H1 (cell line): Measurements from ENCODE around the gene ERLIN1. TPM values are rescaled to one million over a fixed set of nuclear protein-coding genes. Genes with fewer than 3 reads are reported as not detected.

Experiments
- CTCF ChIA-PET: fragments of 300-600 bp; sonication (Branson Sonifier 250); formaldehyde crosslinking; loops from one replicate; lab custom pipeline; 2021; ENCODE audit not compliant: partially characterized antibody; lab: Charles Lee
- POLR2A ChIA-PET: fragments of 300-600 bp; sonication (Branson Sonifier 250); formaldehyde crosslinking; loops from one replicate; lab custom pipeline; 2021; ENCODE audit warnings: inconsistent platforms; ENCODE audit not compliant: partially characterized antibody; lab: Charles Lee
- DNase-seq, 2 experiments: peaks; one replicate each; pipeline versions ENCODE4 v3.0.0 to v3.0.0-alpha.2; 2010 to 2022; ENCODE audit warnings: low spot score in 2 of 2, low read depth in 1 of 2, mixed read lengths in 1 of 2
- FAIRE-seq: peaks from 2 replicates; lab custom pipeline; 2011; peaks lifted over from hg19 to GRCh38; lab: Jason Lieb, UNC
- H2AFZ ChIP-seq: 2 replicates; pipeline ENCODE4 v1.8.1; 2012; ENCODE audit warnings: low read length, inconsistent platforms
- H2AK5ac ChIP-seq: 2 replicates; pipeline ENCODE4 v1.6.1; 2013; ENCODE audit warnings: low read depth, low read length
- H2BK120ac ChIP-seq: replicated peaks from 2 replicates; pipeline ENCODE3; 2013; ENCODE audit warnings: low read depth, low read length, inconsistent platforms
- H2BK12ac ChIP-seq: 2 replicates; pipeline ENCODE4 v1.6.1; 2013; ENCODE audit warnings: low read depth, low read length
- H2BK15ac ChIP-seq: 2 replicates; pipeline ENCODE4 v1.6.1; 2013; ENCODE audit warnings: low read length
- H2BK20ac ChIP-seq: 2 replicates; pipeline ENCODE4 v1.6.1; 2013; ENCODE audit warnings: low read length
- H2BK5ac ChIP-seq: 2 replicates; pipeline ENCODE4 v1.6.1; 2013; ENCODE audit warnings: low read depth, low read length
- H3K14ac ChIP-seq: 2 replicates; pipeline ENCODE4 v1.6.1; 2013; ENCODE audit warnings: inconsistent platforms; ENCODE audit not compliant: insufficient read length
- H3K18ac ChIP-seq: 2 replicates; pipeline ENCODE4 v1.6.1; 2013; ENCODE audit warnings: low read length; ENCODE audit errors: extremely low read depth
- H3K23ac ChIP-seq: 2 replicates; pipeline ENCODE4 v1.6.1; 2013; ENCODE audit warnings: inconsistent platforms; ENCODE audit not compliant: insufficient read length
- H3K23me2 ChIP-seq: 2 replicates; pipeline ENCODE4 v1.6.1; 2013; ENCODE audit warnings: low read depth, low read length
- H3K27ac ChIP-seq: 2 replicates; pipeline ENCODE4 v1.6.1; 2011; ENCODE audit warnings: low read depth, low read length, inconsistent platforms
- H3K27me3 ChIP-seq, 4 experiments: replicated peaks in 1 of 4; 1 replicate in 1 of 4; 2 replicates in 3 of 4; pipeline versions ENCODE4 v1.6.1 to v1.8.1; 2011 to 2013; ENCODE audit warnings: low read length in 3 of 4, mild to moderate bottlenecking in 3 of 4, inconsistent platforms in 2 of 4, mixed read lengths in 2 of 4, moderate library complexity in 1 of 4; ENCODE audit not compliant: control insufficient read depth in 3 of 4, insufficient read depth in 3 of 4; ENCODE audit errors: extremely low read depth in 1 of 4
- H3K36me3 ChIP-seq, 4 experiments: 2 replicates each; pipeline versions ENCODE4 v1.6.1 to v1.8.1; 2011 to 2013; ENCODE audit warnings: mild to moderate bottlenecking in 4 of 4, low read length in 3 of 4, moderate library complexity in 2 of 4, control low read depth in 1 of 4, inconsistent platforms in 1 of 4; ENCODE audit not compliant: insufficient read depth in 4 of 4, control insufficient read depth in 2 of 4
- H3K4ac ChIP-seq: replicated peaks from 2 replicates; pipeline ENCODE3; 2013; ENCODE audit warnings: low read length, low read depth, mixed read lengths, inconsistent platforms; ENCODE audit not compliant: insufficient read length
- H3K4me1 ChIP-seq, 4 experiments: replicated peaks in 1 of 4; 1 replicate in 1 of 4; 2 replicates in 3 of 4; pipeline versions ENCODE4 v1.6.1 to v1.8.1; 2011 to 2013; ENCODE audit warnings: low read length in 3 of 4, inconsistent platforms in 2 of 4, mixed read lengths in 1 of 4; ENCODE audit not compliant: insufficient read depth in 4 of 4, control insufficient read depth in 3 of 4
- H3K4me2 ChIP-seq, 2 experiments: 2 replicates each; pipeline versions ENCODE4 v1.6.1 to v1.8.1; 2011 to 2013; ENCODE audit warnings: low read depth in 2 of 2, low read length in 2 of 2, control low read depth in 1 of 2, inconsistent platforms in 1 of 2, mild to moderate bottlenecking in 1 of 2; ENCODE audit not compliant: insufficient read depth in 1 of 2
- H3K4me3 ChIP-seq, 4 experiments: fragments of 200-600, 300-600 bp in 1 of 4; sonication (generic), shearing (Covaris generic), sonication (Bioruptor Twin) in 1 of 4; 2 replicates each; pipeline versions ENCODE4 v1.5.1 to v1.8.1; 2011 to 2016; ENCODE audit warnings: low read length in 4 of 4, low read depth in 3 of 4, control low read depth in 2 of 4, inconsistent platforms in 2 of 4, mild to moderate bottlenecking in 2 of 4, mixed read lengths in 1 of 4, moderate library complexity in 1 of 4; ENCODE audit not compliant: insufficient read depth in 2 of 4; ENCODE audit errors: extremely low read depth in 1 of 4
- H3K56ac ChIP-seq: replicated peaks from 2 replicates; pipeline ENCODE3; 2013; ENCODE audit warnings: low read depth, mild to moderate bottlenecking, mixed read lengths, low read length, inconsistent platforms; ENCODE audit not compliant: insufficient read length
- H3K79me1 ChIP-seq: 2 replicates; pipeline ENCODE4 v1.6.1; 2013; ENCODE audit warnings: low read depth, low read length, control low read depth
- H3K79me2 ChIP-seq, 2 experiments: 2 replicates each; pipeline versions ENCODE4 v1.6.1 to v1.8.1; 2012 to 2013; ENCODE audit warnings: low read length in 2 of 2, mild to moderate bottlenecking in 2 of 2, inconsistent platforms in 1 of 2; ENCODE audit not compliant: insufficient read depth in 2 of 2, control insufficient read depth in 1 of 2
- H3K9ac ChIP-seq, 4 experiments: replicated peaks in 1 of 4; 1 replicate in 1 of 4; 2 replicates in 3 of 4; pipeline versions ENCODE4 v1.6.1 to v1.8.1; 2011 to 2013; ENCODE audit warnings: low read depth in 3 of 4, low read length in 3 of 4, control low read depth in 2 of 4, mild to moderate bottlenecking in 2 of 4, moderate library complexity in 2 of 4, inconsistent platforms in 1 of 4; ENCODE audit errors: extremely low read depth in 1 of 4
- H3K9me3 ChIP-seq, 2 experiments: 2 replicates each; pipeline versions ENCODE4 v1.6.1 to v1.8.1; 2012 to 2013; ENCODE audit warnings: mild to moderate bottlenecking in 2 of 2, moderate library complexity in 2 of 2, control low read depth in 1 of 2, inconsistent platforms in 1 of 2, low read depth in 1 of 2, low read length in 1 of 2, mixed read lengths in 1 of 2; ENCODE audit not compliant: insufficient read depth in 2 of 2
- H4K20me1 ChIP-seq, 2 experiments: replicated peaks in 1 of 2; 2 replicates each; pipeline versions ENCODE3 to v1.8.1; 2011 to 2013; ENCODE audit warnings: inconsistent platforms in 2 of 2, low read length in 2 of 2, mild to moderate bottlenecking in 1 of 2; ENCODE audit not compliant: insufficient read depth in 2 of 2, control insufficient read depth in 1 of 2
- H4K5ac ChIP-seq: 2 replicates; pipeline ENCODE4 v1.6.1; 2013; ENCODE audit warnings: low read length, low read depth, mixed read lengths, inconsistent platforms; ENCODE audit not compliant: insufficient read length
- H4K8ac ChIP-seq: 2 replicates; pipeline ENCODE4 v1.8.0; 2013; ENCODE audit warnings: mild to moderate bottlenecking, moderate library complexity, low read length, inconsistent platforms; ENCODE audit not compliant: insufficient read depth; ENCODE audit errors: extremely low read depth
- H4K91ac ChIP-seq: replicated peaks from 2 replicates; pipeline ENCODE3; 2013; ENCODE audit warnings: low read length, mixed read lengths, inconsistent platforms; ENCODE audit not compliant: insufficient read length
- ASH2L ChIP-seq: fragments of 200-600, 300-600 bp; sonication (generic); IDR thresholded peaks from one replicate; pipeline ENCODE4 v1.7.1; 2017; ENCODE audit warnings: low read length
- CTBP2 ChIP-seq: IDR thresholded peaks from 2 replicates; pipeline ENCODE4 v1.7.0; 2011; ENCODE audit warnings: borderline replicate concordance, mild to moderate bottlenecking, moderate library complexity, mixed read lengths, low read length; ENCODE audit not compliant: insufficient read depth, insufficient read length
- EGR1 ChIP-seq: IDR thresholded peaks from 2 replicates; pipeline ENCODE4 v1.6.1; 2011; ENCODE audit warnings: low read depth, low read length, borderline replicate concordance
- KDM5A ChIP-seq: fragments of 200-600 bp; IDR thresholded peaks from 2 replicates; pipeline ENCODE4 v1.7.1; 2012; ENCODE audit warnings: mild to moderate bottlenecking, low read length, inconsistent platforms, mixed read lengths
- POLR2A ChIP-seq, 2 experiments: IDR thresholded peaks; 1 replicate in 1 of 2; 2 replicates in 1 of 2; pipeline ENCODE4 v1.6.1; 2011; ENCODE audit warnings: low read depth in 2 of 2, low read length in 2 of 2, mild to moderate bottlenecking in 2 of 2; ENCODE audit errors: control extremely low read depth in 1 of 2
- POU5F1 ChIP-seq: IDR thresholded peaks from 2 replicates; pipeline ENCODE4 v1.6.1; 2011; ENCODE audit warnings: low read depth, mild to moderate bottlenecking, low read length, moderate library complexity
- RBBP5 ChIP-seq: IDR thresholded peaks from 2 replicates; pipeline ENCODE4 v1.7.1; 2012; ENCODE audit warnings: low read depth, mild to moderate bottlenecking, inconsistent platforms, low read length, moderate library complexity, borderline replicate concordance
- SIN3A ChIP-seq, 2 experiments: IDR thresholded peaks in 1 of 2; conservative IDR thresholded peaks in 1 of 2; 2 replicates each; pipeline ENCODE4 v1.6.1; 2011 to 2012; ENCODE audit warnings: low read length in 2 of 2, improper control_type of control experiment in 1 of 2, low read depth in 1 of 2, mild to moderate bottlenecking in 1 of 2
- SP2 ChIP-seq: IDR thresholded peaks from 2 replicates; pipeline ENCODE4 v1.6.1; 2012; ENCODE audit warnings: mild to moderate bottlenecking, low read length, inconsistent platforms
- WGBS, 2 experiments: shearing (Covaris generic) in 1 of 2; methylation state at CpG; one replicate each; pipeline versions ENCODE4 v1.1.6 to v1.1.7; 2013 to 2015; ENCODE audit warnings: low lambda C conversion rate in 2 of 2, mixed read lengths in 2 of 2, inconsistent platforms in 1 of 2, low coverage in 1 of 2, missing lambda C conversion rate in 1 of 2; ENCODE audit not compliant: insufficient replicate concordance in 2 of 2, insufficient coverage in 1 of 2, insufficient read length in 1 of 2; ENCODE audit errors: extremely low coverage in 1 of 2, missing lambda C conversion rate in 1 of 2; 5-methylcytosine and 5-hydroxymethylcytosine counted together
- polyA plus RNA-seq, 7 experiments: library from polyadenylated mRNA; depleted of rRNA in 3 of 7; stranded (reverse) in 5 of 7; unstranded in 2 of 7; fragments of >200 nt in 5 of 7; fragments of 200-250 nt in 2 of 7; gene quantifications; 1 replicate in 5 of 7; 2 replicates in 1 of 7; 4 replicates in 1 of 7; pipeline versions ENCODE4 v1.2.1 to v1.2.3, GENCODE V29; 2011 to 2013; ENCODE audit warnings: missing spikeins in 2 of 7, mixed read lengths in 2 of 7
- total RNA-seq: library from RNA; stranded (reverse); fragmentation: NEBNext Ultra II Directional; extraction: Animal tissue kit (Norgen Biotek cat#: 25700); gene quantifications from 2 replicates; pipeline ENCODE4 v1.2.1, GENCODE V29; 2021

The ERLIN1 gene
- total and polyA plus RNA-seq, 2 of the 8 experiments (the other 6 are each of a cell fraction or from before 2014, with no cell fraction given): 16.5 to 32.0 TPM

DNA sequence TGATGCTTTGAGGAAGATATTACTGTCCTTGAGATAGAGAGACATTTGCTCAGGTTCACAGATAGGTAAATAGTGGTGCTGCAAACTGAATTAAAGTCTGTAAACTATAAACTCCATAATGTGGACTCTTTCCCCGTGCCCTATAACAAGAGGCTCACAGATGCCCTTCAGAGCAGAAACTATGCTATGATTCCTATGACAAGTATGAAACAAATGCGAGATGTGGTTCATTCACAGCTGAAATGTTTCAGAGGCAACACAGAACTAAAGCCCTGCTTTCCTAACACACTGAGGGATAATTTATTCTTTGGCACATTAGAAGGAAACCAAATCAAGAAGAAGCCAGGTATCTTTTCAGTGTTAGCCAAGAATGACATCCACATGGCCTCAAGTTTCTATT, 30.2 kb upstream of the ERLIN1 start:
- Histone ChIP-seq H3K27ac (no peak overlapping the region), H2BK20ac (no peak overlapping the region), H3K23me2 (no peaks in the 10 kb centered on the region), H3K4me3 (no peak overlapping the region), H3K14ac (no peak overlapping the region), H3K9me3 (no peaks in the 10 kb centered on the region), H2AFZ (no peak overlapping the region), H4K5ac (no peak overlapping the region), H3K4me1 (no peaks in the 10 kb centered on the region), H4K20me1 (no peaks in the 10 kb centered on the region), H3K4ac (no peak overlapping the region), H2AK5ac (no peak overlapping the region), H3K18ac (no peak overlapping the region), H2BK12ac (no peak overlapping the region), H3K27me3 (no peaks in the 10 kb centered on the region), H3K4me2 (no peak overlapping the region), H3K56ac (no peak overlapping the region), H3K36me3 (peaks cover 9 to 51% (median 30%) of the 10 kb centered on the region in 4 experiments), H3K23ac (no peak overlapping the region), H3K79me2 (no peaks in the 10 kb centered on the region), H2BK5ac (no peak overlapping the region), H3K9ac (no peak overlapping the region), H2BK15ac (no peak overlapping the region), H4K91ac (no peak overlapping the region), H3K79me1 (no peaks in the 10 kb centered on the region), H2BK120ac (no peak overlapping the region), H4K8ac (no peak overlapping the region)
- no peak for DNase-seq
- 92% methylated on average over 2 of the region's 2 CpGs; no CpG with 5 or more reads in 1 of the 2 experiments for WGBS, 2 experiments
- ChIA-PET POLR2A (interaction anchor here (0.7 to 1.5 kb wide), 4 partner anchors 14 to 60 kb away, joined by 3 to 7 read pairs (median 3); no protein-coding TSS in a partner anchor), CTCF (no interaction called here)
- FAIRE-seq: no peak
- no peak for TF ChIP-seq SIN3A (conservative IDR thresholded peaks at IDR 0.05 in 1 of 2, IDR thresholded peaks at IDR 0.05 in 1 of 2; ENCODE audit: low read depth in 1 of 2, low read length in 2 of 2)
- no peak for TF ChIP-seq KDM5A
- TF ChIP-seq POLR2A (IDR thresholded peaks at IDR 0.05; ENCODE audit: control extremely low read depth in 1 of 2, low read depth in 2 of 2, low read length in 2 of 2): no peak
- TF ChIP-seq SP2: no peak
- TF ChIP-seq CTBP2: no peak
- no peak for TF ChIP-seq ASH2L
- no peak for TF ChIP-seq RBBP5
- no peak for TF ChIP-seq POU5F1
- no peak for TF ChIP-seq EGR1
